GM12878 (cell line): Measurements from ENCODE around the gene GLG1. TPM values are rescaled to one million over a fixed set of nuclear protein-coding genes. Genes with fewer than 3 reads are reported as not detected.

Experiments
- ATAC-seq: fragments of 200-7000 bp; cut with Tn5 transposase; 3 replicates; pipeline ENCODE4 v1.9.1; 2020; ENCODE audit warnings: mild to moderate bottlenecking, moderate library complexity
- BruUV-seq: library from RNA; stranded (reverse); fragments of 400-500 nt; replicated peaks from 2 replicates; lab custom pipeline; 2021; lab: Mats Ljungman, UMichigan
- CTCF ChIA-PET: fragments of 300-600 bp; sonication (Branson Sonifier 250); formaldehyde crosslinking; extraction: SDS; loops from one replicate; lab custom pipeline; 2021; ENCODE audit warnings: inconsistent platforms; lab: Yijun Ruan, JAX
- POLR2A ChIA-PET: fragments of 350-600 bp; formaldehyde crosslinking; extraction: SDS; loops from one replicate; lab custom pipeline; 2021; ENCODE audit warnings: inconsistent platforms; lab: Charles Lee
- RAD21 ChIA-PET: fragments of 300-600 bp; sonication (Branson Sonifier 250); formaldehyde crosslinking; loops from one replicate; lab custom pipeline; 2023; ENCODE audit warnings: antibody characterized with exemption; ENCODE audit not compliant: unreplicated experiment; lab: Charles Lee
- SMC1A ChIA-PET: fragments of 300-600 bp; sonication (Branson Sonifier 250); formaldehyde crosslinking; loops from one replicate; lab custom pipeline; 2023; ENCODE audit not compliant: unreplicated experiment, uncharacterized antibody; lab: Charles Lee
- DNase-seq: peaks from one replicate; pipeline ENCODE4 v3.0.0-alpha.2; 2011; ENCODE audit warnings: low read depth, low spot score
- FAIRE-seq: peaks from 3 replicates; lab custom pipeline; 2011; peaks lifted over from hg19 to GRCh38; lab: Jason Lieb, UNC
- H2AFZ ChIP-seq: 2 replicates; pipeline ENCODE4 v1.6.0; 2011; ENCODE audit warnings: low read depth, low read length, control low read depth; ENCODE audit not compliant: control insufficient read depth
- H3K27ac ChIP-seq: 2 replicates; pipeline ENCODE4 v1.5.1; 2011; ENCODE audit warnings: control low read depth; ENCODE audit not compliant: control insufficient read depth, insufficient read depth
- H3K27me3 ChIP-seq, 2 experiments: replicated peaks in 1 of 2; 2 replicates each; pipeline versions ENCODE4 v1.6.0 to v1.6.1; 2011; ENCODE audit warnings: low read length in 1 of 2; ENCODE audit not compliant: control insufficient read depth in 2 of 2, insufficient read depth in 2 of 2
- H3K36me3 ChIP-seq, 2 experiments: 2 replicates each; pipeline ENCODE4 v1.5.1; 2011; ENCODE audit warnings: low read length in 1 of 2; ENCODE audit not compliant: control insufficient read depth in 2 of 2, insufficient read depth in 2 of 2
- H3K4me1 ChIP-seq: 2 replicates; pipeline ENCODE4 v1.6.1; 2011; ENCODE audit warnings: mild to moderate bottlenecking, low read length, moderate library complexity, mixed read lengths; ENCODE audit not compliant: control insufficient read depth, insufficient read depth
- H3K4me2 ChIP-seq: 2 replicates; pipeline ENCODE4 v1.6.0; 2011; ENCODE audit warnings: control low read depth; ENCODE audit not compliant: control insufficient read depth, insufficient read depth
- H3K4me3 ChIP-seq: fragments of 200-600 bp; sonication (generic); 2 replicates; pipeline ENCODE4 v1.5.1; 2016
- H3K79me2 ChIP-seq: 2 replicates; pipeline ENCODE4 v1.6.0; 2011; ENCODE audit warnings: low read length; ENCODE audit not compliant: control insufficient read depth, insufficient read depth
- H3K9ac ChIP-seq: 2 replicates; pipeline ENCODE4 v1.8.0; 2011; ENCODE audit warnings: low read length, control low read depth, mixed read lengths; ENCODE audit not compliant: control insufficient read depth, insufficient read depth
- H3K9me3 ChIP-seq: replicated peaks from 3 replicates; pipeline ENCODE4 v1.5.1; 2011; ENCODE audit warnings: mild to moderate bottlenecking, low read length; ENCODE audit not compliant: control insufficient read depth, insufficient read depth
- H4K20me1 ChIP-seq: 2 replicates; pipeline ENCODE4 v1.6.0; 2011; ENCODE audit not compliant: control insufficient read depth, insufficient read depth
- BCLAF1 ChIP-seq: fragments of 450-650 bp; IDR thresholded peaks from 2 replicates; pipeline ENCODE4 v1.6.1; 2017; ENCODE audit warnings: antibody characterized with exemption, mild to moderate bottlenecking, moderate library complexity
- CHD2 ChIP-seq: IDR thresholded peaks from 2 replicates; pipeline ENCODE4 v1.6.1; 2011; ENCODE audit warnings: low read depth, low read length, improper control_type of control experiment, borderline replicate concordance
- HDAC2 ChIP-seq: fragments of 200-600 bp; sonication (generic); IDR thresholded peaks from 2 replicates; pipeline ENCODE4 v1.6.1; 2017
- MXI1 ChIP-seq: fragments of 150-350 bp; IDR thresholded peaks from 2 replicates; pipeline ENCODE4 v1.6.1; 2011; ENCODE audit warnings: low read depth, mild to moderate bottlenecking, inconsistent platforms, low read length, improper control_type of control experiment
- RAD51 ChIP-seq: fragments of 450-650 bp; IDR thresholded peaks from 2 replicates; pipeline ENCODE4 v1.6.1; 2016; ENCODE audit warnings: moderate library complexity, mild to moderate bottlenecking, inconsistent platforms
- SPI1 ChIP-seq: IDR thresholded peaks from 2 replicates; pipeline ENCODE4 v1.6.1; 2011; ENCODE audit warnings: low read depth, mild to moderate bottlenecking, low read length, moderate library complexity, borderline replicate concordance; ENCODE audit not compliant: insufficient read depth
- SUZ12 ChIP-seq: fragments of 200-600 bp; sonication (generic); IDR thresholded peaks from one replicate; pipeline ENCODE4 v1.6.1; 2018; ENCODE audit warnings: antibody characterized with exemption, mild to moderate bottlenecking; ENCODE audit not compliant: unreplicated experiment
- TAF1 ChIP-seq: IDR thresholded peaks from 2 replicates; pipeline ENCODE4 v1.6.1; 2011; ENCODE audit warnings: mild to moderate bottlenecking, low read depth, low read length, borderline replicate concordance
- YY1 ChIP-seq: IDR thresholded peaks from 2 replicates; pipeline ENCODE4 v1.6.1; 2011; ENCODE audit warnings: low read depth, mild to moderate bottlenecking, low read length
- ZNF24 ChIP-seq: fragments of 450-650 bp; IDR thresholded peaks from 2 replicates; pipeline ENCODE4 v1.6.1; 2017; ENCODE audit warnings: antibody characterized with exemption, mild to moderate bottlenecking
- WGBS: methylation state at CpG from one replicate; pipeline ENCODE4 v1.1.6; 2016; ENCODE audit warnings: low lambda C conversion rate; ENCODE audit not compliant: insufficient replicate concordance, insufficient coverage; ENCODE audit errors: missing lambda C conversion rate; 5-methylcytosine and 5-hydroxymethylcytosine counted together
- in situ Hi-C: fragments of 300-500 bp; cut with MboI; formaldehyde crosslinking; loops from 9 replicates; pipeline ENCODE4 v1.14.3; 2018; ENCODE audit warnings: mixed read lengths
- intact Hi-C: fragments of 100-400 bp; cut with micrococcal nuclease; formaldehyde crosslinking; loops from one replicate; pipeline ENCODE4 v1.14.2; 2022; ENCODE audit not compliant: unreplicated experiment
- polyA plus RNA-seq, 11 experiments: library from polyadenylated mRNA; depleted of rRNA in 4 of 11; unstranded in 6 of 11; stranded (reverse) in 5 of 11; fragments of >200 nt; fragmentation: Nextera tagmentation in 4 of 11; fragmentation: Illumina TruSeq in 1 of 11; extraction: Ambion mirVana in 4 of 11; extraction: Trizol in 1 of 11; gene quantifications; 1 replicate in 1 of 11; 2 replicates in 10 of 11; pipeline versions ENCODE4 v1.2.1 to v1.2.3, GENCODE V29; 2011 to 2016; ENCODE audit warnings: inconsistent platforms in 2 of 11, missing spikeins in 2 of 11, low read depth in 1 of 11
- total RNA-seq, 4 experiments: library from RNA; depleted of rRNA in 3 of 4; stranded (reverse); fragments of >200 nt in 3 of 4; fragmentation: Illumina TruSeq in 1 of 4; extraction: Trizol in 1 of 4; gene quantifications; 2 replicates each; pipeline versions ENCODE4 v1.2.1 to v1.2.3, GENCODE V29; 2013 to 2021
- TF ChIP-seq, protein P1 (sequence below): IDR thresholded peaks from 2 replicates; pipeline ENCODE4 v1.6.1; 2011; ENCODE audit warnings: borderline replicate concordance, low read depth, mild to moderate bottlenecking, moderate library complexity, low read length; ENCODE audit not compliant: insufficient read depth, poor library complexity, severe bottlenecking
- TF ChIP-seq, protein P2 (sequence below): fragments of 450-650 bp; IDR thresholded peaks from 2 replicates; pipeline ENCODE4 v1.6.1; 2016; ENCODE audit warnings: mild to moderate bottlenecking, moderate library complexity, borderline replicate concordance

GLG1 gene
- total and polyA plus RNA-seq, 10 of the 15 experiments (the other 5 are each of a cell fraction or from before 2014, with no cell fraction given), result 7.6 to 49.4 (median 28.2) TPM

DNA sequence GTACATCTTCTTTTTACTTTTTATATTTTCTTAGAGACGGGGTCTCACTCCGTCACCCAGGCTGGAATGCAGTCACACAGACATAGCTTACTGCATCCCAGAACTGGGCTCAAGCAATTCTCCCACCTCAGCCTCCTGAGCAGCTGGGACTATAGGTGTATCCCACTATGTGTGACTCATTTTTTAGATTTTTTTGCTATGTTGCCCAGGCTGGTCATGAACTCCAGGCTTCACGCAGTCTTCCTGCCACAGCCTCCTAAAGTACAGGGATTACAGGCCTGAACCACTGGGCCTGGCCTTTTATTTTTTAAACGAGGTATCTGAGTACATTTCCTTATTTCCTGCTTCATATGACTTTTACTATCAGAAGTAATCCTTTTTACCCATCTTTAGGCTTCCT, 48.0 kb downstream of the GLG1 start:
- FAIRE-seq (no peak), ATAC-seq (no peak), DNase-seq (no peak)
- Histone ChIP-seq H3K27me3 (no peaks in the 10 kb centered on the region), H3K36me3 (peaks cover 0 to 3% of the 10 kb centered on the region in 2 experiments; a peak in 1 of 4 replicates), H3K9me3 (no peaks in the 10 kb centered on the region), H3K4me2 (no peak overlapping the region), H3K27ac (no peak overlapping the region), H3K4me1 (peaks cover 7% of the 10 kb centered on the region), H3K9ac (no peak overlapping the region), H3K79me2 (peaks cover 15% of the 10 kb centered on the region), H3K4me3 (no peak overlapping the region), H4K20me1 (no peaks in the 10 kb centered on the region), H2AFZ (no peak overlapping the region)
- ChIA-PET RAD21 (no interaction called here), POLR2A (no interaction called here), CTCF (no interaction called here), SMC1A (interaction anchor here (0.6 to 1.1 kb wide), 3 partner anchors 19 to 313 kb away, joined by 3 to 4 read pairs (median 3); no protein-coding TSS in a partner anchor)
- in situ Hi-C loops, result no loop called here
- WGBS, result 70% methylated on average over 4 of the region's 4 CpGs
- no TSS peak for BruUV-seq
- intact Hi-C loops, result no loop called here
- no peak for TF ChIP-seq CHD2
- TF ChIP-seq MXI1, result no peak
- no peak for TF ChIP-seq SPI1
- no peak for TF ChIP-seq HDAC2
- TF ChIP-seq RAD51, result no peak
- no peak for TF ChIP-seq ZNF24
- TF ChIP-seq SUZ12, result no peak
- TF ChIP-seq YY1, result no peak
- TF ChIP-seq, protein P1, sequence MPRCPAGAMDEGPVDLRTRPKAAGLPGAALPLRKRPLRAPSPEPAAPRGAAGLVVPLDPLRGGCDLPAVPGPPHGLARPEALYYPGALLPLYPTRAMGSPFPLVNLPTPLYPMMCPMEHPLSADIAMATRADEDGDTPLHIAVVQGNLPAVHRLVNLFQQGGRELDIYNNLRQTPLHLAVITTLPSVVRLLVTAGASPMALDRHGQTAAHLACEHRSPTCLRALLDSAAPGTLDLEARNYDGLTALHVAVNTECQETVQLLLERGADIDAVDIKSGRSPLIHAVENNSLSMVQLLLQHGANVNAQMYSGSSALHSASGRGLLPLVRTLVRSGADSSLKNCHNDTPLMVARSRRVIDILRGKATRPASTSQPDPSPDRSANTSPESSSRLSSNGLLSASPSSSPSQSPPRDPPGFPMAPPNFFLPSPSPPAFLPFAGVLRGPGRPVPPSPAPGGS, result no peak
- TF ChIP-seq TAF1, result no peak
- TF ChIP-seq, protein P2, sequence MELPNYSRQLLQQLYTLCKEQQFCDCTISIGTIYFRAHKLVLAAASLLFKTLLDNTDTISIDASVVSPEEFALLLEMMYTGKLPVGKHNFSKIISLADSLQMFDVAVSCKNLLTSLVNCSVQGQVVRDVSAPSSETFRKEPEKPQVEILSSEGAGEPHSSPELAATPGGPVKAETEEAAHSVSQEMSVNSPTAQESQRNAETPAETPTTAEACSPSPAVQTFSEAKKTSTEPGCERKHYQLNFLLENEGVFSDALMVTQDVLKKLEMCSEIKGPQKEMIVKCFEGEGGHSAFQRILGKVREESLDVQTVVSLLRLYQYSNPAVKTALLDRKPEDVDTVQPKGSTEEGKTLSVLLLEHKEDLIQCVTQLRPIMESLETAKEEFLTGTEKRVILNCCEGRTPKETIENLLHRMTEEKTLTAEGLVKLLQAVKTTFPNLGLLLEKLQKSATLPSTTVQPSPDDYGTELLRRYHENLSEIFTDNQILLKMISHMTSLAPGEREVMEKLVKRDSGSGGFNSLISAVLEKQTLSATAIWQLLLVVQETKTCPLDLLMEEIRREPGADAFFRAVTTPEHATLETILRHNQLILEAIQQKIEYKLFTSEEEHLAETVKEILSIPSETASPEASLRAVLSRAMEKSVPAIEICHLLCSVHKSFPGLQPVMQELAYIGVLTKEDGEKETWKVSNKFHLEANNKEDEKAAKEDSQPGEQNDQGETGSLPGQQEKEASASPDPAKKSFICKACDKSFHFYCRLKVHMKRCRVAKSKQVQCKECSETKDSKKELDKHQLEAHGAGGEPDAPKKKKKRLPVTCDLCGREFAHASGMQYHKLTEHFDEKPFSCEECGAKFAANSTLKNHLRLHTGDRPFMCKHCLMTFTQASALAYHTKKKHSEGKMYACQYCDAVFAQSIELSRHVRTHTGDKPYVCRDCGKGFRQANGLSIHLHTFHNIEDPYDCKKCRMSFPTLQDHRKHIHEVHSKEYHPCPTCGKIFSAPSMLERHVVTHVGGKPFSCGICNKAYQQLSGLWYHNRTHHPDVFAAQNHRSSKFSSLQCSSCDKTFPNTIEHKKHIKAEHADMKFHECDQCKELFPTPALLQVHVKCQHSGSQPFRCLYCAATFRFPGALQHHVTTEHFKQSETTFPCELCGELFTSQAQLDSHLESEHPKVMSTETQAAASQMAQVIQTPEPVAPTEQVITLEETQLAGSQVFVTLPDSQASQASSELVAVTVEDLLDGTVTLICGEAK, result no peak
- no peak for TF ChIP-seq BCLAF1
